HUES6 (cell line): ENCODE data around the gene SFMBT2.
A peak's percentile ranks its signal among the peaks of the same experiment; 100 is the strongest.

Experiments used
- H3K27ac ChIP-seq: 2 replicates; pipeline ENCODE4 v1.7.0; 2013; ENCODE audit warnings: low read depth, mild to moderate bottlenecking, low read length, inconsistent platforms
- H3K27me3 ChIP-seq: 2 replicates; pipeline ENCODE4 v1.6.1; 2013; ENCODE audit warnings: low read length; ENCODE audit not compliant: control insufficient read depth, insufficient read depth
- H3K36me3 ChIP-seq: 2 replicates; pipeline ENCODE4 v1.6.1; 2013; ENCODE audit warnings: low read length; ENCODE audit not compliant: control insufficient read depth, insufficient read depth
- H3K4me1 ChIP-seq: 2 replicates; pipeline ENCODE4 v1.6.1; 2013; ENCODE audit warnings: low read length; ENCODE audit not compliant: control insufficient read depth, insufficient read depth
- H3K4me3 ChIP-seq: 2 replicates; pipeline ENCODE4 v1.5.1; 2013; ENCODE audit warnings: low read depth, low read length
- H3K9ac ChIP-seq: one replicate; pipeline ENCODE4 v1.6.1; 2013; ENCODE audit warnings: mild to moderate bottlenecking, low read length
- H3K9me3 ChIP-seq: 2 replicates; pipeline ENCODE4 v1.6.1; 2013; ENCODE audit warnings: low read depth, low read length; ENCODE audit not compliant: control insufficient read depth, insufficient read depth

Gene SFMBT2

GRCh38 chr10:7438196-7438986 is 27.6 kb upstream of the SFMBT2 start:
- Histone ChIP-seq H3K4me3 (no peak overlapping the region), H3K36me3 (no peaks in the 10 kb centered on the region), H3K9ac (no peak overlapping the region), H3K27me3 (no peaks in the 10 kb centered on the region), H3K4me1 (peaks cover 5% of the 10 kb centered on the region), H3K9me3 (no peaks in the 10 kb centered on the region), H3K27ac (no peak overlapping the region)

- Histone ChIP-seq H3K27me3 (no peaks in the 10 kb centered on the region), H3K4me3 (no peak overlapping the region), H3K36me3 (no peaks in the 10 kb centered on the region), H3K4me1 (peaks cover 12% of the 10 kb centered on the region), H3K27ac (no peak overlapping the region), H3K9ac (no peak overlapping the region), H3K9me3 (no peaks in the 10 kb centered on the region)
These were observed 25.8 kb upstream of the SFMBT2 start for GRCh38 chr10:7436490-7437100.

GRCh38 chr10:7435674-7436073 is 24.8 kb upstream of the SFMBT2 start:
- Histone ChIP-seq H3K4me1 (peaks cover 12% of the 10 kb centered on the region), H3K9me3 (no peaks in the 10 kb centered on the region), H3K27ac (no peak overlapping the region), H3K9ac (no peak overlapping the region), H3K27me3 (no peaks in the 10 kb centered on the region), H3K4me3 (no peak overlapping the region), H3K36me3 (no peaks in the 10 kb centered on the region)

GRCh38 chr10:7434378-7434777 is 23.5 kb upstream of the SFMBT2 start:
- H3K9ac ChIP-seq, result no peak overlapping the region
- H3K36me3 ChIP-seq, result no peaks in the 10 kb centered on the region
- no peaks in the 10 kb centered on the region for H3K9me3 ChIP-seq
- no peak overlapping the region for H3K27ac ChIP-seq
- peaks cover 12% of the 10 kb centered on the region for H3K4me1 ChIP-seq
- no peaks in the 10 kb centered on the region for H3K27me3 ChIP-seq
- no peak overlapping the region for H3K4me3 ChIP-seq

- Histone ChIP-seq H3K4me3 (no peak overlapping the region), H3K4me1 (peaks cover 17% of the 10 kb centered on the region), H3K27ac (no peak overlapping the region), H3K36me3 (no peaks in the 10 kb centered on the region), H3K27me3 (no peaks in the 10 kb centered on the region), H3K9me3 (no peaks in the 10 kb centered on the region), H3K9ac (no peak overlapping the region)
These were observed 23.0 kb upstream of the SFMBT2 start for GRCh38 chr10:7433861-7434260.

- Histone ChIP-seq H3K27ac (peak overlapping the region; percentile 9; the same call in 1 of the 2 replicates), H3K36me3 (no peaks in the 10 kb centered on the region), H3K4me1 (peaks cover 17% of the 10 kb centered on the region), H3K4me3 (no peak overlapping the region), H3K9me3 (no peaks in the 10 kb centered on the region), H3K27me3 (no peaks in the 10 kb centered on the region), H3K9ac (no peak overlapping the region)
These were observed 22.3 kb upstream of the SFMBT2 start for GRCh38 chr10:7432884-7433726.

GRCh38 chr10:7428673-7429350 is 18.0 kb upstream of the SFMBT2 start:
- Histone ChIP-seq H3K4me1 (peaks cover 41% of the 10 kb centered on the region), H3K36me3 (no peaks in the 10 kb centered on the region), H3K27me3 (peaks cover 15% of the 10 kb centered on the region), H3K9ac (no peak overlapping the region), H3K27ac (no peak overlapping the region), H3K4me3 (no peak overlapping the region), H3K9me3 (no peaks in the 10 kb centered on the region)

GRCh38 chr10:7426349-7426748 is 15.5 kb upstream of the SFMBT2 start:
- Histone ChIP-seq H3K27ac (no peak overlapping the region), H3K9ac (no peak overlapping the region), H3K36me3 (no peaks in the 10 kb centered on the region), H3K27me3 (peaks cover 21% of the 10 kb centered on the region), H3K4me3 (no peak overlapping the region), H3K9me3 (no peaks in the 10 kb centered on the region), H3K4me1 (peaks cover 42% of the 10 kb centered on the region)

GRCh38 chr10:7425691-7426090 is 14.9 kb upstream of the SFMBT2 start:
- Histone ChIP-seq H3K9ac (no peak overlapping the region), H3K27me3 (peaks cover 21% of the 10 kb centered on the region), H3K9me3 (no peaks in the 10 kb centered on the region), H3K4me3 (no peak overlapping the region), H3K27ac (no peak overlapping the region), H3K4me1 (peaks cover 42% of the 10 kb centered on the region), H3K36me3 (no peaks in the 10 kb centered on the region)

GRCh38 chr10:7424919-7425318 is 14.1 kb upstream of the SFMBT2 start:
- no peaks in the 10 kb centered on the region for H3K36me3 ChIP-seq
- peaks cover 42% of the 10 kb centered on the region for H3K4me1 ChIP-seq
- no peak overlapping the region for H3K9ac ChIP-seq
- H3K27ac ChIP-seq, result no peak overlapping the region
- peaks cover 21% of the 10 kb centered on the region for H3K27me3 ChIP-seq
- no peaks in the 10 kb centered on the region for H3K9me3 ChIP-seq
- no peak overlapping the region for H3K4me3 ChIP-seq
